COLO668 (cell line): ENCODE measurements around the gene ZBTB44.
A peak's percentile ranks its signal among the peaks of the same experiment; 100 is the strongest.

Source experiments
- DNase-seq: peaks from one replicate; lab custom pipeline; 2025; ENCODE audit not compliant: unreplicated experiment; lab: John Stamatoyannopoulos, UW

Gene ZBTB44

GRCh38 chr11:130216591-130217132, 98.1 kb downstream of the ZBTB44 start:
- no peak for DNase-seq

DNA sequence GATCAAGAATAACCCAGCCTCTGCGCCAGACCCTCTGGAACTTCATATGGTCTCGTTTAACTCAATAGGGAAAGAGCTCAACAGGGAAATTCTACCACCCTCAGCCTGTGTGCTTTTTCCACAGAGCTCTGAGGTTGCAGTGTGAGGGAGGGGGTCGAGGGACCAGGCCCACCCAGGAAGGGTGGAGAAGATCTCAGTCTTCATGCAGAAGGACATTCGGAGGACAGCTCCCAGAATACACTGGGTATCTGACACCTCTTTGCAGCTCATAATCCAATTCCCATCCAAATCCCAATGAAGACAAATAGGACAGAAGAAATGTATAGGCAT, 98.5 kb downstream of the ZBTB44 start:
- DNase-seq = no peak

- DNase-seq = no peak
Measured at GRCh38 chr11:130215531-130216220, 99.0 kb downstream of the ZBTB44 start.

- DNase-seq = no peak
Measured at GRCh38 chr11:130214861-130215530, 99.7 kb downstream of the ZBTB44 start.

GRCh38 chr11:130213979-130214281, 100.8 kb downstream of the ZBTB44 start:
- DNase-seq = no peak

DNA sequence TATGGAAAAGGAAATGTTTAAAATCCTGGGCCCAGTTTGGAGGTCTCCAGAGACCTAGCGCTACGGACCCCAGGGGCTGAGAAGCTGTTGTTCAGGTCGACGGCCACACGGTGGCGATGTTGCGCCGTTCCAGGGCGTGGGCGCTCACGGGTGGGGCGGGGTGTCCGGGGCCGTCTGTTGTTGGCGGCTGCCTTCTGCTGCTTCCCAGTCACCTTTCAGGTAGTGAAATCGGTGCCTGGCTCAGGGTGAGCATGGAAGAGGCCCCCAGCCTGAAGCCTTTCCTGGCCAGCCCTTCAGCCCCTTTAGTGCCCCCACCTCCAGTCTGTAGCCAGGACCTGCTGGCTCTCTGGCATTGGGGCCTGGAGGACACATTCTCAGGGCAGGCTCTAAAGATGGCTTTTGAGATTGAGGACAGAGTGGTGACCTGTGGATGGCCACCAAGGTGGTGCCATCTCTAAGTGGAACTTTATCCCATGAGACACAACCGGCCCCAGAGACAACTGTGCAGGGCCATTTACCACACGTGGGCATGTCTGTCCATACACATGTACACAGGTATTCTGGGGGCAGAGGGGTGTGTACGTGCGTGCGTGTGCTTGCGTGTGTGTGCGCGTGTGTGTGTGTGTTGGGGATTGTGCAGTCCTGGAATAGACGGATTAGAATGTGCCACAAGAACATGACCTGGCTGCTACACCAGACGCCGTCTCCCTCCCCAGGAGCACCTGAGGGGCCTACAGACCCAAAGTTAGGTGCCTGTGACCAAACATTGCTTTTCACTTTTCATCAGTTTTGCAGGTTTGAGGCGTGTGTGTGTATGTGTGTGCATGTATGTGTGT, 101.4 kb downstream of the ZBTB44 start:
- DNase-seq = peak; percentile 61

DNA sequence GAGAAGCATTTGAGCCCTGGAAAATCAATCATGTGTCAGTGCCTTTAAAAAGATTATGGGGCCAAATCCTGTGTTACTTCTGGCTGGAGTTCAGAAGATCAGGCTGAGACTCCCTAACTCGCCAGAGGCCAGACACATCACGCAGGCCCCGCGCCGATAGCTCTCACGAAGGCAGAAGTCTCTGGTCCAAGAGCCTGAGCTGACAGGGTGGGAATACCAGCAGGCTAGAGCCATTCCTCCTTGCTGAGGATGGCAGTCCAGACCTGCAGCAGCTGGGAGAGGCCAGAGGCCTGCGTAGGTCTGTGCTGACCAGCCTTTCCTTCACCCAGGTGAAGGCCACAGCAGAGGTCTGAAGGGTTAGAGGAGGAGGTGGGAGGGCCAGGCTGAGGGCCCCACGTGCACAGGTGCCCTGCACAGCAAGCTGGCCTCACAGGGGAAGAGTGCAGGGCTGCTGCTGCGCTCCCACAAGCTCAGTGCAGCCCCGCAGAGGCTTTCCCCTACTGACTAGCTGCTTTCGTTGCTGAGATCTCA, 102.2 kb downstream of the ZBTB44 start:
- no peak for DNase-seq

DNA sequence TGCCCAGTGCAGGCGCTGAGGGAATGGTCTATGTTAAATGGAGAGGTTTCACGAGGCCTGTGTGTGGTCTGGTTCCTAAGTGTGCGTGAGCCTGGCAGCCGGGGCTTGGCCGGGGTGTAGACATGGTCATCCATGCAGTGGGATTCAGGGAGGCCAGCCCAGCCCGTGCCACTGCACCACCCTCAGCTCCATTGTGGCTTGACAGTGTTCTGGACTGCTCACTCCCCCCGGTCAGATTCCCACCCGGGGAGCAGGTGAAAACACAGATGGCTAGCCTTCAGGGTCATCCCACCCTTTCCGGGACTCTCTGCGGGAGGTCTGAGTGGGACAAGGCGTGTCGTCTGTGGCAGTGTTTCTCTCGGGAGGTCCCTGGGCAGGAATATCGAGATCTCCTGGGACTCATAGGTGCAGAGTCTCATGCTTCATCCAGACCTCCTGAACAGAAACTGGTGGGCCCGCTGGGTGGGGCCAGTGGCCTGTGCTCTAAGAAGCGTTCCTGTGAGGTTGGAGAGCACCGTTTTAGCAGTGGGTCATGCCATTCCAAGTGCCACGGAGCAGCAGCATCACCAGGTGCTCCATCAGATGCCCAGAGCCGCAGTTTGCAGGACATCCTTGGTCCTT, 102.8 kb downstream of the ZBTB44 start:
- no peak for DNase-seq

DNA sequence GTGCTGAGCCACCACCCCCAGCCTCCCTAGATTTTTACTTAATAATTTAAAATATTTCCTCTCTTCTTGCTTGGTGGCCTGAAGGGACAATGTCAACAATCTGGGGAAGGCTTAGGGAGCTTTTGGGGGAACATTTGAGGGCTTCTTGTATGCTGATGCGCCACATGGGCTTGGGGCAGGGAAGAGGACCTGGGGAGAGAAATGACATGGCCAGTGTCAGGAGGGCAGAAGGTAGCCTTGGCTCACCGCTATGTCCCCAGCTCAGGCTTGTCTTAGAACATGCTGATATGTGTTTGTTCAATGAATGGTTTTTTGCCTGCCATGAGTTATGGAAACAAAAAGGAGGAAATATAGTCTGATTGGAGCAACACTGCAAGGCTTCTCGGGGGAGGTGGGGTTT, 103.6 kb downstream of the ZBTB44 start:
- no peak for DNase-seq

GRCh38 chr11:130209954-130210854, 104.5 kb downstream of the ZBTB44 start:
- DNase-seq = no peak

DNA sequence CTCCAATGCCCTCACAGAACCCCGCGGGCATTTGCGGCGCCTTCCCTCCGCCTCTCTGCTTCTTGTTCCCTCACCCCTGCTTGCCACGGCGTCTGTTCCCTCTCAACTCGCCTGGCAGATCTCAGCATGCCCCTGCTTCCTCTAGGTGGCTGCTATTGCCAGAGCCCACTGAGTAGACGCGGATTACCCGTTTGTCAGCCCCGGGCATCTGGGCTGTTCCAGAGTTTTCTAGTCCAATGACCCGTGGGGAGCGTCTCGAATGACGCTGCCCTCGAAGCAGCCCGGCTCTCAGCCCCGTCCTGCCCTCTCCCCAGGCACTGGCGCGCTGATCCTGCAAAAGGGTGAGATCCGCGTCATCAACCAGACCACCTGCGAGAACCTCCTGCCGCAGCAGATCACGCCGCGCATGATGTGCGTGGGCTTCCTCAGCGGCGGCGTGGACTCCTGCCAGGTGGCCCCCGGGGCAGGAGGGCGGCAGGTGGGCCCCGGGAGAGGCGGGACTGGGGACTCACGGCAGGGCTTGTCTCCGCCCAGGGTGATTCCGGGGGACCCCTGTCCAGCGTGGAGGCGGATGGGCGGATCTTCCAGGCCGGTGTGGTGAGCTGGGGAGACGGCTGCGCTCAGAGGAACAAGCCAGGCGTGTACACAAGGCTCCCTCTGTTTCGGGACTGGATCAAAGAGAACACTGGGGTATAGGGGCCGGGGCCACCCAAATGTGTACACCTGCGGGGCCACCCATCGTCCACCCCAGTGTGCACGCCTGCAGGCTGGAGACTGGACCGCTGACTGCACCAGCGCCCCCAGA, 105.4 kb downstream of the ZBTB44 start:
- no peak for DNase-seq

- DNase-seq = no peak
Measured at GRCh38 chr11:130208241-130209127, 106.2 kb downstream of the ZBTB44 start.

DNA sequence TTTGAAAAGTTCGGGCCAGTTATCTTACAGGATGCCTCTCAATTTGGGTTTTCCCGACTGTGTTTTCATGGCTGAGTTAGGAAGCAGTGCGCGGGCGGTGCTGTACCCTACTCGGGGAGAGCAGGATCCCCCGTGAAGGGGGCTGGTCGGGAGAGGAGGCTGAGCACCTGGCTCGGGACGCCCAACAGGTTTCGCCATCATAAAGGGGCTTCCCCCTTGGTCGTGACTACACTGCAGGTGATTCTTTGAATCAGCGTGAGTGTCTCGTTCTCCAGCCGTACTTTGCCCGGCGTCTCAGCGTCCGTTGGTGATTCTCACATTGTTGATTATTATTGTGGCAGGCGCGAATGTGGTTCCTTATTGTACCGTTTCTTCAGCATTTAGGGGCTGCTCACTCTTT, 108.6 kb downstream of the ZBTB44 start:
- no peak for DNase-seq

DNA sequence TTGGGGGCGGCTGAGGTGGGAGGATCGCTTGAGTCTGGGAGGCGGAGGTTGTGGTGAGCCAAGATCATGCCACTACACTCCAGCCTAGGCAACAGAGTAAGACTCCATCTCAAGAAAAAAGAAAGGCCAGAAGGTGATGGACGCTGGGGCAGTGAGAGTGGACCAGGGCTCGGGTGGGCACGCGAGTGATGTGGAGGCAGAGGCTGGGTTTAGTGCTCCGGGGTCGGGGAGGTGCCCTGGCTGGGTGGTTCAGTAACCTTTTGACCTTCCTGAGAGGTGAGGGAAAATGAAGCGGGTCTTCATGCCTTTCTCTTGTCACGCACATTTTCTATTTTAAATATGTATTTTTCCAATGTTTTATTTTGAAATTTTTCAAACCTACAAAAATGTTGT, 110.0 kb downstream of the ZBTB44 start:
- no peak for DNase-seq

DNA sequence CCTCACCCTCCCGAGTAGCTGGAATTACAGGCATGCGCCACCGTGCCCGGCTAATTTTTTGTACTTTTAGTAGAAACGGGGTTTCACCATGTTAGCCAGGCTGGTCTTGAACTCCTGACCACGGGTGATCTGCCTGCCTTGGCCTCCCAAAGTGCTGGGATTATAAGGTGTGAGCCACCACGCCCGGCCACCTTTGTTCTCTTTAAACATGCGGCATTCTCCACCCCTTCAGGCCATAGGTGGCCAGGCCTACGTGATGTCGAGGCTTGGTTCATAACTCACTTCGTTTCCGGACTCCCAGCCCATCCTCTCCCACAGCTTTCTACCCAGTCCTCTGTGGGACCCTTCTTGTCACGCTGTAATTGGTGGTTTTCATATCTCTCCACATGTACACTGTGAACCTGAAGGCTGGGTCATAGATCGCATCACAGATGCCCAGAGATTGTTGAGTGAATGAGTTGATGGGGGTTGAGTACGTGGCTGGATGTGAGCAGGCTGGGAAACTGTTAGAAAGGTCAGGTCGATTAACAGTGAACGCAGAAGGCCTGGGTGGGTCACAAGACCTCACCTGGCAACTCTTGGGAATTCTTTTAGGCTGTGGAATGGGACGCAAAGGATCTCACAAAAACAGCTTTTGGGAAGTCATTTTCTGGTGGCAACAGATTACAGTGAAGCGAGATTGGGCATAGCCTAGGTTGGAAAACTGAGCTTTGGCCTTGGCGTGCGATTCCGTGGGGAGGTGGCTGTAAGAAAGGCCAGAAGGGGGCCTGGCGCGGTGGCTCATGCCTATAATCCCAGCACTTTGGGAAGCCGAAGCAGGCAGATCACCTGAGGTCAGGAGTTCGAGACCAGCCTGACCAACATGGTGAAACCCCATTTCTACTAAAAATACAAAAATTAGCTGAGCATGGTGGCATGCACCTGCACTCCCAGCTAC, 110.7 kb downstream of the ZBTB44 start:
- no peak for DNase-seq

GRCh38 chr11:130202818-130203689, 111.7 kb downstream of the ZBTB44 start:
- no peak for DNase-seq
